ENCODE data around the gene PDGFD. TPM values are rescaled to one million over a fixed set of nuclear protein-coding genes. Genes with fewer than 3 reads are reported as not detected.

Gene PDGFD
- total RNA-seq, 6 experiments from 2014 or later: 0.37 to 0.69 (median 0.42) TPM

DNA sequence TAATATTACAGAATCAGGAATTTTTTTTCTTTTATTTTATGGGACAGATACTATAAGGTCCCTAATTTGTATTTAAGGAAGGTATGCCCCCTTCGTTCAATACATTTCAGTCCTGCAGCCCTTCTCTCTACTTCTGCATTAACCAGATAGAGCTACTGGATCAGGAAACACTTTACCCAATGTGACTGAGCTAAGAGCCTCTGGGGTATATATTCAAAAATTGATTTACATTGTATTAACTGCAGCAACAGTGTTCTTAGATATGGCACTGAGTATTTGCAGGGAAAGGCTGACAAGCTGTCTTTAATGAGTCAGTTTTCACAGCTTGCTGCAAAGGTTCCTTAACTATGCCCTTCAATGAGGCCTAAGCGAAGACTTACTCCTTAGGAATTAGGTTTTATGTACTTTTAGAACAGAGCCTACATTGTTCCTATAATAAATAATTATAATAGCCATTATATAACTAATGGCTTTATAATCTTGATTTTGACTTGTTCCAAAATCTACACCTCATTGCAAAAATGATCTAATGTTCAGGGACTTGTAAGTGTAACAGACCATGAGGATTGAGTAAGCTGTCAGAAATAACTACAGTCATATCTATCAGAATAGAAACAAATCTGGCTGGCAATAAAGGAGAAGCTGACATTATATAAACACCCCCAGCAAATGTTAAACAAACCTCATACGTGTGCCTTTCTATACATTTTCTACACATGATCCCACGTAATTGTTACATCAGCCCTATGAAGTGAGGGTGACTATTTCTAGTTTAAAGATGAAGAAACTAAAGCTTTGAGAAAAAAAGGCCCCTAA lies 72.5 kb downstream of the PDGFD start:
- Mint-ChIP-seq H3K27ac (no peak overlapping the region), H3K9me3 (no peaks in the 10 kb centered on the region), H3K27me3 (ENCODE audit: insufficient read depth) (peaks cover 1% of the 10 kb centered on the region; the same call in 1 of the 2 replicates), H3K4me3 (no peak overlapping the region), H3K4me1 (ENCODE audit: low read depth) (no peaks in the 10 kb centered on the region), H3K36me3 (ENCODE audit: low read depth) (no peaks in the 10 kb centered on the region)
- no peak for DNase-seq
- TF ChIP-seq CTCF (IDR thresholded peaks at IDR 0.05): no peak

GRCh38 chr11:104090767-104091166 lies 73.2 kb downstream of the PDGFD start:
- no peak for DNase-seq
- TF ChIP-seq CTCF (IDR thresholded peaks at IDR 0.05): no peak
- no peak overlapping the region for H3K4me3 Mint-ChIP-seq
- H3K36me3 Mint-ChIP-seq (ENCODE audit: low read depth): no peaks in the 10 kb centered on the region
- H3K27ac Mint-ChIP-seq: no peak overlapping the region
- no peaks in the 10 kb centered on the region for H3K4me1 Mint-ChIP-seq (ENCODE audit: low read depth)
- no peaks in the 10 kb centered on the region for H3K9me3 Mint-ChIP-seq
- H3K27me3 Mint-ChIP-seq (ENCODE audit: insufficient read depth): peaks cover 4% of the 10 kb centered on the region; the same call in 1 of the 2 replicates

DNA sequence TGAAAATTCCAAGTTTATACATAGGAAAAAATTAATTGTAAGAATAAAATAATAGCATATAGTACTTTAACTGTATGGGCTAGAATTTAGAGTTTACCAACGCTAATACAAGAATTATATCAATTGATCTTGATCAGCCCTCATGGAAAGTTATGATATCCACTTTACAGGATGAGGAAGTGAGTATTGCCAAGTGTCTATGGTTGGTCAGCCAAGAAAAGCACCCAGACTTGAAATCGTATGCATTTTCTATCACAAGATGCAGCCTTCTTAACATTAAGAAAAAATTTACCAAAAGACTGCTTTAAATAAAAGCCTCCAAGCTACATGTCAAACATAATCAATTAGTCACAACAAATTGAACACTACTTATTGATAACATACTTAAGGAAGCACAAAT lies 74.5 kb downstream of the PDGFD start:
- no peaks in the 10 kb centered on the region for H3K36me3 Mint-ChIP-seq (ENCODE audit: low read depth)
- no peak for TF ChIP-seq CTCF (IDR thresholded peaks at IDR 0.05)
- H3K4me3 Mint-ChIP-seq: no peak overlapping the region
- H3K4me1 Mint-ChIP-seq (ENCODE audit: low read depth): no peaks in the 10 kb centered on the region
- peaks cover 5% of the 10 kb centered on the region; the same call in 1 of the 2 replicates for H3K27me3 Mint-ChIP-seq (ENCODE audit: insufficient read depth)
- no peak overlapping the region for H3K27ac Mint-ChIP-seq
- no peaks in the 10 kb centered on the region for H3K9me3 Mint-ChIP-seq
- DNase-seq: no peak

DNA sequence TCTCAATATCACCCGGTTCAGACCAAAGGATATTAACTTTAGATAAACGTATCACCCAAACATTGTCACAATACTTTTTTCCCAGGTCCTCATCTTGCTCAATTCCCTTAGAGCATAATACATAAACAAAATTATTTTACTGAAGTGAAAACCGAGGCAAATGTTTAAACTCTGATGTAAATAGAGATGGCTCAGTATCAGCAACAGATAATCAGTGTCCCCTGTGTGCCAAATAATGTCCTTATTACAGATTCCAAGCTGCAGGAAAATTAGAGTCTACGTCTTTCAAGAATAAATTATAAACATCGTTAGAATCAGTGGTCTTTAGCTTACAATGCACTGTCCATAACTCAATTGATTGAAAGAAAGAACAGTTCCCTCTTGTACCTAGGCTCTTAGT lies 77.3 kb downstream of the PDGFD start:
- Mint-ChIP-seq H3K4me3 (no peak overlapping the region), H3K9me3 (no peaks in the 10 kb centered on the region), H3K36me3 (ENCODE audit: low read depth) (no peaks in the 10 kb centered on the region), H3K27me3 (ENCODE audit: insufficient read depth) (peaks cover 5% of the 10 kb centered on the region; the same call in 1 of the 2 replicates), H3K27ac (no peak overlapping the region), H3K4me1 (ENCODE audit: low read depth) (no peaks in the 10 kb centered on the region)
- no peak for TF ChIP-seq CTCF (IDR thresholded peaks at IDR 0.05)
- DNase-seq: no peak

GRCh38 chr11:104078995-104079394 lies 85.0 kb downstream of the PDGFD start:
- Mint-ChIP-seq H3K36me3 (ENCODE audit: low read depth) (no peaks in the 10 kb centered on the region), H3K27ac (no peak overlapping the region), H3K4me1 (ENCODE audit: low read depth) (peaks cover 3% of the 10 kb centered on the region; the same call in 1 of the 2 replicates), H3K9me3 (no peaks in the 10 kb centered on the region), H3K4me3 (no peak overlapping the region), H3K27me3 (ENCODE audit: insufficient read depth) (0 out of 2 replicates have a peak, but pooled peaks cover 3% of the 10 kb centered on the region)
- TF ChIP-seq CTCF (IDR thresholded peaks at IDR 0.05): no peak
- DNase-seq: no peak

Measured in HFFc6 (cell line).